GM19240 (cell line): ENCODE data around the gene CSE1L.
"Not testable (repeated sequence)": the region's sequence is repeated elsewhere in the genome, so short reads cannot be mapped to it uniquely, and the experiment has no call there.

Source experiments
- DNase-seq: peaks from one replicate; pipeline ENCODE4 v3.0.0; 2011; ENCODE audit warnings: low spot score; ENCODE audit not compliant: insufficient read length

The CSE1L gene

DNA sequence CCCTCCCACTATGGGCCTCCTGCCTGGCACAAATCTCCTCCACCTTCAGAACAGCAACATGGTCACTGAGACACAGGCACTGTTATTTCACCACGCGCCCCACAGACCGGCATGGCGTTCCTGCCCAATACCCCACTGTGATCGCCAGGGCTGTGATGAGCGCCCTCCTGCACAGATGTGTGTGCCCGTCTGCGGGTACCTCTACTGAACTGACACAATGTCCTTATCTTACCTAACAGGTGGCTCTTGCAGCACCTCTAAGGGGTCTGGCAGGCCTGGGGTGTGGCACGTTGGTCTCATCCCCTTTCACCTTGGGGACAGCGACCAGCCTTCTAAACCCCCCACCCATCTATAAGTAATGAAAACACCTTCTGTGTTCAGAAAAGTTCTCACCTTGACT is 77.9 kb downstream of the CSE1L start:
- DNase-seq, result no peak

DNA sequence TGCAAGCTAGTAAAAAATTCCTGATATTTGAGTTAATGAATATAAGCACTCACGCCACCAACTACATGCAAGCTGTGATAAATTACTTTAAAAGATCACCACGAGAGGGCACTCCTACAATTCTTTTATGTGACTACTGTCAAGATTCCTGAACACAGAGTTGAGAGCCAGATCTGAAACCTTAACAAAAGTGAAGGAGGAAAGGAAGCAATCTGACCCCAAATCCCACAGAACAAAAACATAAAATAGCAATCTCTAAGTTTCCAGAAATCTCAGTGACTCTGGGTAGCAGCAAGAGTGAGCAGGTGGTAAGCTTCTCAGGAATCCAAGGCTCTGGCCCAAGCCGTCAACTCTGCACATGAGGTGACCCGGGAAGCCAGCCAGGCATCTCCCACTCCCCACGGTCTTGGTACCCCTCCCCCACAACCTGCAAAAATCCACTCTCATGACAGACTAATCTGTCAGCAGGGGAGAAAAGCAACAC is 86.9 kb downstream of the CSE1L start:
- no peak for DNase-seq

DNA sequence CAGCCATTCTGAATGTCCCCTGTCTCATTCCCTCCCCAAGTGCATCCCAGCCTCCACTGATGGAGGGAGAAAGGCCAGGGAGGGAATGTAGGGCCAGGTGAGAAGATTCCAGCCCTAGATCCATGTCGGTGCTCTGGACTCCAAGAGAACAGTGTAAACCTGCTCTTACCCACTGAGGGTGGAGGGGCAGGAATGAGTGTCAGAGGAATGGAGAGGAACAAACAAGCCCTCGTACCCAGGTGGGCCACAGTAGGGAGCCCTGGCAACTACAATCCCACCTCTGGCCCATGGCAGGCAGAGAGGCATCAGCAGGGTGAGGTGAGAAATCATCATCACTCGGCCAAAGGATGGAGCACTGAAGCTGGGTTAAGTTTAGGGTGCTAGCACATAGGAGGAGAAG is 87.5 kb downstream of the CSE1L start:
- DNase-seq, result no peak

DNA sequence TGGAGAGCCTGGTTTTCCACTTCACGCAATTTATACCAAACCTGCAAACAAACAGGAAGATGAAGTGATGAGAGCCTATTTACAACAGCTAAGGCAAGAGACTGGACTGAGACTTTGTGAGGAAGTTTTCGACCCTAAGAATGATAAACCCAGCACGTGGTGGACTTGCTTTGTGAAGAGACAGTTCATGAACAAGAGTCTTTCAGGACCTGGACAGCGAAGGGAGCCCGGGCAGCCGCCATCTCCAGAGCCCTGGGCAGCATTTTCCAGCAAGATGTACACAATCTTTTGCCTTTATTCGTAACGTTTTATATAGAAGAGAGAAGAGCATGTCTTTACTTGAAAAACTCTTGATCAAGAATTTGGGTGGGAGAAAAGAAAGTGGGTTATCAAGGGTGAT is 88.7 kb downstream of the CSE1L start:
- DNase-seq, result not testable (repeated sequence)

DNA sequence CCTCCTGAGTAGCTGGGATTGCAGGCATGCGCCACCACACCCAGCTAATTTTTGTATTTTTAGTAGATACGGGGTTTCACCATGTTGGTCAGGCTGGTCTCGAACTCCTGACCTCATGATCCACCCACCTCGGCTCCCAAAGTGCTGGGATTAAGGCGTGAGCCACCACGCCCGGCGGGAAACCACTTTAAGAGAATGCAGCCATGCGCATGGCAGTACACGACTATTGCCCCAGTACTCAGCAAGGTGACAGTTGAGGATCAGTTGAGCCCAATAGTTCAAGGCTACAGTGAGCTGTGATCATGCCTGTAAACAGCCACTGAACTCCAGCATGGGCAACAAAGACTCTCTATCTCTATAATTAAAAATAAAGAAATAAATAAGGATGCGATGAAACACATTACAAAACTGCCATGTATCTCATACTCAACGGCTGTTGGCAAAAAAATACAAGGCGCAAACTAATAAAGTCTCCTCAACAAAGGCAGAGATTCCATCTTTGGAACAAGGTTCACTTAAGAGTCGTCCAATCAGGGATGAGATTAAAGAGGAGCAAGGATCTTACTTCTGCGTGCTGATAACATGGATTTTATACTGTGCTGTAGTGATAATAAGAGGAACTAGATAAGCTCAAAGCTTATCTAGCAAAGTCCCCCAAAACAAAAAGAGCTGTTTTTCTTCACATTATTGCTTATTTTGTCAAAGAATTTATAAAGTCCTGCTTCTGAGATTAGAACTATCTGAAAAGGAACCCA is 90.9 kb downstream of the CSE1L start:
- DNase-seq, result no peak

DNA sequence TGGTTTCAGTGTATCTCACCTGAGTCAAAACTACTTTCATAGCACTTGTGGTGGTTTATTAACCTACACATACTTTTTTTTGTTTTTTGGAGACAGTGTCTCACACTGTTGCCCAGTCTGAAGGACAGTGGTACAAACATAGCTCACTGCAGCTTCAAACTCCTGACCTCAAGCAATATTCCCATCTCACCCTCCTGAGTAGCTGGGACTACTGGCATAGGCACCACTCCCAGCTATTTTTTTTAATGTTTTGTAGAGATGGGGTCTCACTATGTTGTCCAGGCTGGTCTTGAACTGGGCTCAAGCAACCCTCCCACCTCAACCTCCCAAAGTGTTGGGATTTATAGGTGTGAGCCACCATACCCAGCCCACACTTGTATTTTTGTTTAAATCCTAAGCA is 92.3 kb downstream of the CSE1L start:
- no peak for DNase-seq

DNA sequence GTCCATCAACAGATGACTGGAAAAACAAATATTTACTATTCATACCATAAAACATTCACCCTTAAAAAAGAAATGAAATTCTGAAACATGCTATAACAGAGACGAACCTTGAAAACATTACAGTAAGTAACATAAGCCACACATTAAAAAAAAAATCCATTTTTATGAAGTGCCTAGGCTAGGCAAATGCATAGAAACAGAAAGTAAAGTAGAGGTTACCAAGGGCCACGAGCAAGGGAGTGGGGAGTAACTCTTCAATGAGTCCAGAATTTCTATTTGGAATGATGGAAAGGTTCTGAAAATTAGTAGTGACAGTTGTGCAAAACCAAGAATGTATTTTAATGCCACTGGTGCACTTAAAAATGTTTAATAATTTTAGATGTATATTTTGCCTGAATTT is 94.3 kb downstream of the CSE1L start:
- no peak for DNase-seq

DNA sequence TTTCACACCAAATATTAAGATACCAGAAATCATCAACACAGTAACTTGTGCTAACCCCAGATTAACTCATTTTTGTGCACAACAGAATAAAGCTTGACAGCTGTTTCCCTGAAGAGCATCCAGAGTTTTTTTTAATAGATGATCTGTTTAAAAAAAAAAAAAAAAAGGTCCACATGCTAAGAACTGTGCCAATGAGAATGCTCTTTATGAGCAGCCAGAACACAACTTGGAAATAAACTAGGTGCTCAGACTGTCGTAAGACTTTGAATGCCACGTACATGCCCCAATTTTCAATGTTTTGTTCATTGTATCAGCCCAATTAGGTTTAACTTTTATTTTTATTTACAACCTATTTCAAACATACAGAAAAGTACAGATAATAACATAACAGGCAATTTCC is 94.7 kb downstream of the CSE1L start:
- DNase-seq, result no peak
